Measurements from ENCODE around the gene MTX1.

DNA sequence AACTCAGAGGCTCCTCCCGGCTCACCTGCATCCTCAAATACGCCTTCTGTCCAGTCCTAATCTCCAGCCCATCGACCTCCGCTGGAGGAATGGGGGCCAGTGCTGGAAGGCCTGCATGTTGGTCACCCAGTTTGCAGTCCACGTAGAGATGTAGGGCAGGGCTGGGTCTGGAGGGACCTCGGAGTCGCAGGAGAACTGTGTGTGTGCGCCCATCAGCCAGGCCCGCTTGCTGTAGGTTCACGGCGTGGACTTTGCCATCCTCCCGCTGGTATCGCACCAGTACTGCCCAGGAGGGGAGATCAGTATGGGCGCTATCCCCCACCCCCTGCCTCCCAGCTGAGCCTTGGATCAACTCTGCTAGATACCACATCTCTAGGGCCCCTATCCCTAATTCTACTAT lies 3.5 kb upstream of the MTX1 start:
- TF ChIP-seq, protein P1, sequence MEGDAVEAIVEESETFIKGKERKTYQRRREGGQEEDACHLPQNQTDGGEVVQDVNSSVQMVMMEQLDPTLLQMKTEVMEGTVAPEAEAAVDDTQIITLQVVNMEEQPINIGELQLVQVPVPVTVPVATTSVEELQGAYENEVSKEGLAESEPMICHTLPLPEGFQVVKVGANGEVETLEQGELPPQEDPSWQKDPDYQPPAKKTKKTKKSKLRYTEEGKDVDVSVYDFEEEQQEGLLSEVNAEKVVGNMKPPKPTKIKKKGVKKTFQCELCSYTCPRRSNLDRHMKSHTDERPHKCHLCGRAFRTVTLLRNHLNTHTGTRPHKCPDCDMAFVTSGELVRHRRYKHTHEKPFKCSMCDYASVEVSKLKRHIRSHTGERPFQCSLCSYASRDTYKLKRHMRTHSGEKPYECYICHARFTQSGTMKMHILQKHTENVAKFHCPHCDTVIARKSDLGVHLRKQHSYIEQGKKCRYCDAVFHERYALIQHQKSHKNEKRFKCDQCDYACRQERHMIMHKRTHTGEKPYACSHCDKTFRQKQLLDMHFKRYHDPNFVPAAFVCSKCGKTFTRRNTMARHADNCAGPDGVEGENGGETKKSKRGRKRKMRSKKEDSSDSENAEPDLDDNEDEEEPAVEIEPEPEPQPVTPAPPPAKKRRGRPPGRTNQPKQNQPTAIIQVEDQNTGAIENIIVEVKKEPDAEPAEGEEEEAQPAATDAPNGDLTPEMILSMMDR (IDR thresholded peaks at IDR 0.05), result no peak
- TF ChIP-seq POLR2A (IDR thresholded peaks at IDR 0.05), result no peak

All from testis (tissue), 2 donors.